ENCODE data around the gene WDR47. TPM values are rescaled to one million over a fixed set of nuclear protein-coding genes. Genes with fewer than 3 reads are reported as not detected.
"Not testable (repeated sequence)": the region's sequence is repeated elsewhere in the genome, so short reads cannot be mapped to it uniquely, and the experiment has no call there.

The WDR47 gene
- total RNA-seq, 1 donor from 2014 or later: 11.5 TPM

- TF ChIP-seq CTCF (IDR thresholded peaks at IDR 0.05; ENCODE audit: insufficient read depth, low read length, poor library complexity, severe bottlenecking): no peak
- DNase-seq (ENCODE audit: low read depth): no peak
These were observed 7.5 kb downstream of the WDR47 start for GRCh38 chr1:109034382-109034781.

GRCh38 chr1:109029493-109029892 is 12.4 kb downstream of the WDR47 start:
- not testable (repeated sequence) for H3K27me3 ChIP-seq (ENCODE audit: control insufficient read depth, insufficient read depth, low read length); DNase-seq (ENCODE audit: low read depth); H3K36me3 ChIP-seq (ENCODE audit: control insufficient read depth, insufficient read depth, low read length); H3K4me3 ChIP-seq (ENCODE audit: low read depth, low read length)

More at GRCh38 chr1:109034382-109034781, 7.5 kb downstream of the WDR47 start:
- no peaks in the 10 kb centered on the region for H3K36me3 ChIP-seq (ENCODE audit: control insufficient read depth, insufficient read depth, low read length)
- H3K4me3 ChIP-seq (ENCODE audit: low read depth, low read length): no peak overlapping the region
- H3K27me3 ChIP-seq (ENCODE audit: control insufficient read depth, insufficient read depth, low read length): no peaks in the 10 kb centered on the region

GRCh38 chr1:109027841-109028240 is 14.1 kb downstream of the WDR47 start:
- no peak overlapping the region for H3K4me3 ChIP-seq (ENCODE audit: low read depth, low read length)
- H3K27me3 ChIP-seq (ENCODE audit: control insufficient read depth, insufficient read depth, low read length): no peaks in the 10 kb centered on the region
- H3K36me3 ChIP-seq (ENCODE audit: control insufficient read depth, insufficient read depth, low read length): no peaks in the 10 kb centered on the region
- no peak for DNase-seq (ENCODE audit: low read depth)
- TF ChIP-seq CTCF (IDR thresholded peaks at IDR 0.05; ENCODE audit: insufficient read depth, low read length, poor library complexity, severe bottlenecking): no peak

GRCh38 chr1:109025694-109026093 is 16.2 kb downstream of the WDR47 start:
- TF ChIP-seq CTCF (IDR thresholded peaks at IDR 0.05; ENCODE audit: insufficient read depth, low read length, poor library complexity, severe bottlenecking): no peak
- Histone ChIP-seq H3K4me3 (ENCODE audit: low read depth, low read length) (no peak overlapping the region), H3K36me3 (ENCODE audit: control insufficient read depth, insufficient read depth, low read length) (no peaks in the 10 kb centered on the region), H3K27me3 (ENCODE audit: control insufficient read depth, insufficient read depth, low read length) (no peaks in the 10 kb centered on the region)
- DNase-seq (ENCODE audit: low read depth): no peak

GRCh38 chr1:109024646-109025045 is 17.3 kb downstream of the WDR47 start:
- Histone ChIP-seq H3K27me3 (ENCODE audit: control insufficient read depth, insufficient read depth, low read length) (no peaks in the 10 kb centered on the region), H3K36me3 (ENCODE audit: control insufficient read depth, insufficient read depth, low read length) (no peaks in the 10 kb centered on the region), H3K4me3 (ENCODE audit: low read depth, low read length) (no peak overlapping the region)
- DNase-seq (ENCODE audit: low read depth): no peak
- TF ChIP-seq CTCF (IDR thresholded peaks at IDR 0.05; ENCODE audit: insufficient read depth, low read length, poor library complexity, severe bottlenecking): no peak

- Histone ChIP-seq H3K27me3 (ENCODE audit: control insufficient read depth, insufficient read depth, low read length) (no peaks in the 10 kb centered on the region), H3K4me3 (ENCODE audit: low read depth, low read length) (no peak overlapping the region), H3K36me3 (ENCODE audit: control insufficient read depth, insufficient read depth, low read length) (no peaks in the 10 kb centered on the region)
- no peak for TF ChIP-seq CTCF (IDR thresholded peaks at IDR 0.05; ENCODE audit: insufficient read depth, low read length, poor library complexity, severe bottlenecking)
- no peak for DNase-seq (ENCODE audit: low read depth)
These were observed 21.1 kb downstream of the WDR47 start for GRCh38 chr1:109020693-109021257.

GRCh38 chr1:109017719-109018118 is 24.2 kb downstream of the WDR47 start:
- not testable (repeated sequence) for H3K4me3 ChIP-seq (ENCODE audit: low read depth, low read length); DNase-seq (ENCODE audit: low read depth); H3K27me3 ChIP-seq (ENCODE audit: control insufficient read depth, insufficient read depth, low read length); H3K36me3 ChIP-seq (ENCODE audit: control insufficient read depth, insufficient read depth, low read length)
